Endothelial cell of umbilical vein (primary cell): Measurements from ENCODE around the gene PLEKHA7.

Experiments used
- CTCF ChIP-seq, 2 donors: IDR thresholded peaks; 1 replicate in 1 of 2; 2 replicates in 1 of 2; pipeline ENCODE4 v1.5.1; 2011; ENCODE audit warnings: low read length in 2 of 2, mild to moderate bottlenecking in 2 of 2, moderate library complexity in 2 of 2, control low read depth in 1 of 2, inconsistent platforms in 1 of 2, low read depth in 1 of 2; ENCODE audit not compliant: insufficient read depth in 1 of 2; ENCODE audit errors: extremely low read depth in 1 of 2
- EZH2 ChIP-seq: IDR thresholded peaks from 2 replicates; pipeline ENCODE4 v1.6.1; 2012; ENCODE audit warnings: borderline replicate concordance, low read depth, mild to moderate bottlenecking, moderate library complexity, low read length, inconsistent platforms; ENCODE audit not compliant: severe bottlenecking
- GATA2 ChIP-seq: IDR thresholded peaks from 2 replicates; pipeline ENCODE4 v1.7.0; 2011; ENCODE audit warnings: low read depth, mild to moderate bottlenecking, moderate library complexity, mixed read lengths, low read length; ENCODE audit not compliant: insufficient read length, insufficient read depth
- MYC ChIP-seq: IDR thresholded peaks from one replicate; pipeline ENCODE4 v1.6.1; 2011; ENCODE audit warnings: mild to moderate bottlenecking, low read depth, low read length
- POLR2A ChIP-seq: IDR thresholded peaks from 2 replicates; pipeline ENCODE4 v1.6.1; 2012; ENCODE audit warnings: low read depth, mild to moderate bottlenecking, control low read depth, low read length

- TF ChIP-seq CTCF (IDR thresholded peaks at IDR 0.05; ENCODE audit: extremely low read depth in 1 of 2, insufficient read depth in 1 of 2, low read depth in 1 of 2, low read length in 2 of 2) (no peak), POLR2A (no peak), EZH2 (no peak), MYC (no peak), GATA2 (no peak)
These were observed 89.2 kb downstream of the PLEKHA7 start for GRCh38 chr11:16924826-16925560.
